GM12892 (cell line): ENCODE measurements around the gene REM1.

Experiments used
- POLR2A ChIP-seq: IDR thresholded peaks from 2 replicates; pipeline ENCODE4 v1.6.1; 2011; ENCODE audit warnings: low read depth, low read length, control low read depth
- POLR2AphosphoS5 ChIP-seq: IDR thresholded peaks from 2 replicates; pipeline ENCODE4 v1.6.1; 2011; ENCODE audit warnings: low read depth, low read length, control low read depth
- TAF1 ChIP-seq: IDR thresholded peaks from 2 replicates; pipeline ENCODE4 v1.6.1; 2011; ENCODE audit warnings: low read depth, mild to moderate bottlenecking, control low read depth, low read length, borderline replicate concordance

DNA sequence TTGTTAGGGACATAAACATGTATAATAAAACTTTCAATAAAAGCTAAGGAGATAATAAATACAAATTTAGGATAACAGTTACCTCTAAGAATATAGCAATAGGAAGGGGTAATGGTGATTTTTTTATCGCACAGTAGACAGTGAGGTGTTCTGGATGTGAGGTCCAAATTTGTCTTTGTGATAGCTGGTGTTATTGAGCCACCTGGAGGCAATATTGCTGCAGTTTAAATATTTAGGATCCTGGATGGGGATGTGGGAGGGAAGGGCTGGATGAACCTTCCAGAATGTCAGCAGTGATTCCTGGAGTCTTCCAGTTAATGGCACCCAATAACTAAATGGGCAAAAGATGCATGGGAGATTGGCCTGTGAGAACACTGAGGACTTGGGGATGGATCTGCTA is 20.7 kb upstream of the REM1 start:
- TF ChIP-seq POLR2A (no peak), POLR2AphosphoS5 (no peak), TAF1 (no peak)
